Upper lobe of right lung (tissue), 1 donor: ENCODE measurements around the gene KLHL10. TPM values are rescaled to one million over a fixed set of nuclear protein-coding genes. Genes with fewer than 3 reads are reported as not detected.

Source experiments
- ATAC-seq: fragments of 200-7000 bp; cut with Tn5 transposase; one replicate; pipeline ENCODE4 v1.9.1; 2020; ENCODE audit warnings: mild to moderate bottlenecking, moderate library complexity
- DNase-seq: peaks from one replicate; pipeline ENCODE4 v3.0.0-alpha.2; 2020
- H3K27ac ChIP-seq: fragments of 200-600 bp; one replicate; pipeline ENCODE4 v1.8.0; 2022
- H3K27me3 ChIP-seq: fragments of 200-600 bp; one replicate; pipeline ENCODE4 v1.8.0; 2022; ENCODE audit warnings: mild to moderate bottlenecking
- H3K36me3 ChIP-seq: fragments of 200-600 bp; one replicate; pipeline ENCODE4 v1.8.0; 2022
- H3K4me1 ChIP-seq: fragments of 200-600 bp; one replicate; pipeline ENCODE4 v1.8.0; 2022
- H3K4me3 ChIP-seq: fragments of 200-600 bp; one replicate; pipeline ENCODE4 v1.8.0; 2022; ENCODE audit warnings: mild to moderate bottlenecking
- H3K9me3 ChIP-seq: fragments of 200-600 bp; one replicate; pipeline ENCODE4 v1.8.0; 2022
- intact Hi-C: fragments of 100-400 bp; cut with DNase I; formaldehyde crosslinking; loops from one replicate; pipeline ENCODE4 v1.11.0; 2022
- total RNA-seq: library from RNA; stranded (reverse); fragmentation: NEBNext Ultra II Directional; extraction: Animal tissue kit (Norgen Biotek cat#: 25700); gene quantifications from one replicate; pipeline ENCODE4 v1.2.1, GENCODE V29; 2021
- TF ChIP-seq, protein P1 (sequence below): fragments of 200-600 bp; IDR thresholded peaks from one replicate; pipeline ENCODE4 v1.8.0; 2022; ENCODE audit warnings: antibody characterized with exemption
- donor health status: DM: no; HTN: yes; CAD: no; lungs with severe emphysema.

KLHL10 gene
- total RNA-seq, 1 donor from 2014 or later = 0.29 TPM

DNA sequence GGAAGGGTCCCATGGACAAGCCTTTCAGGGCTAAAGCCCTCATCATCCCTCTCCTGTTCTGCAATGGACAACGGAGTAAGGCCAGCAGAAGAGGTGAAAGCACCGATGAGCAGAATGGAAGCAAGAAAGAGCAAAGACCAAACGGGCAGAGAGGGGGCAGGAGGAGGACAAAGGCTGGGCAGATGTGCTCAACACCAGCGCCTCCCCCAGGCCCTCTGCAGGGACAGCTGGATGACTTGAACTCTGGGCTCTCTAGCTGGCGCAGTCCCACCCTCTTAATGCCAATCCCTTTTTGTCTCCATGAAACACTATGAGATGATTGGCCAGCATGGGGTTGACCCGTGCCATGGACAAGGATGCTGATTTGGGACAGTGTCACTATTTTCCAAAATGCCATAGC lies 59.1 kb downstream of the KLHL10 start:
- no peak for DNase-seq
- peaks cover 4% of the 10 kb centered on the region for H3K4me1 ChIP-seq
- no peak for ATAC-seq
- TF ChIP-seq, protein P1, sequence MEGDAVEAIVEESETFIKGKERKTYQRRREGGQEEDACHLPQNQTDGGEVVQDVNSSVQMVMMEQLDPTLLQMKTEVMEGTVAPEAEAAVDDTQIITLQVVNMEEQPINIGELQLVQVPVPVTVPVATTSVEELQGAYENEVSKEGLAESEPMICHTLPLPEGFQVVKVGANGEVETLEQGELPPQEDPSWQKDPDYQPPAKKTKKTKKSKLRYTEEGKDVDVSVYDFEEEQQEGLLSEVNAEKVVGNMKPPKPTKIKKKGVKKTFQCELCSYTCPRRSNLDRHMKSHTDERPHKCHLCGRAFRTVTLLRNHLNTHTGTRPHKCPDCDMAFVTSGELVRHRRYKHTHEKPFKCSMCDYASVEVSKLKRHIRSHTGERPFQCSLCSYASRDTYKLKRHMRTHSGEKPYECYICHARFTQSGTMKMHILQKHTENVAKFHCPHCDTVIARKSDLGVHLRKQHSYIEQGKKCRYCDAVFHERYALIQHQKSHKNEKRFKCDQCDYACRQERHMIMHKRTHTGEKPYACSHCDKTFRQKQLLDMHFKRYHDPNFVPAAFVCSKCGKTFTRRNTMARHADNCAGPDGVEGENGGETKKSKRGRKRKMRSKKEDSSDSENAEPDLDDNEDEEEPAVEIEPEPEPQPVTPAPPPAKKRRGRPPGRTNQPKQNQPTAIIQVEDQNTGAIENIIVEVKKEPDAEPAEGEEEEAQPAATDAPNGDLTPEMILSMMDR = no peak
- H3K4me3 ChIP-seq = no peak overlapping the region
- intact Hi-C loops = no loop called here
- H3K36me3 ChIP-seq = peaks cover 97% of the 10 kb centered on the region
- no peak overlapping the region for H3K27ac ChIP-seq
- H3K9me3 ChIP-seq = no peaks in the 10 kb centered on the region
- no peaks in the 10 kb centered on the region for H3K27me3 ChIP-seq

Other genes starting within 250 kb of the KLHL10 start
- not detected for gene KRT16, start 225.1 kb upstream of the KLHL10 start, total RNA-seq
- 5.9 TPM for gene KRT17, start 213.2 kb upstream of the KLHL10 start, total RNA-seq
- 974 TPM for gene EIF1, start 148.9 kb upstream of the KLHL10 start, total RNA-seq
- not detected for gene GAST, start 125.5 kb upstream of the KLHL10 start, total RNA-seq
- gene HAP1, start 103.2 kb upstream of the KLHL10 start, total RNA-seq = 0.58 TPM
- gene JUP, start 51.1 kb upstream of the KLHL10 start, total RNA-seq = 109 TPM
- 9.5 TPM for gene P3H4, start 25.9 kb upstream of the KLHL10 start, total RNA-seq
- gene FKBP10, start 24.8 kb upstream of the KLHL10 start, total RNA-seq = 34.5 TPM
- gene NT5C3B, start 1.6 kb upstream of the KLHL10 start, total RNA-seq = 36.5 TPM
- gene KLHL11, start 27.6 kb downstream of the KLHL10 start, total RNA-seq = 12.6 TPM
- gene ACLY, start 81.1 kb downstream of the KLHL10 start, total RNA-seq = 112 TPM
- gene ODAD4, start 92.8 kb downstream of the KLHL10 start, total RNA-seq = 1.0 TPM
- gene CNP, start 129.0 kb downstream of the KLHL10 start, total RNA-seq = 51.1 TPM
- gene DNAJC7, start 179.6 kb downstream of the KLHL10 start, total RNA-seq = 75.9 TPM
- 28.8 TPM for gene NKIRAS2, start 182.3 kb downstream of the KLHL10 start, total RNA-seq
- gene C17orf113, start 212.8 kb downstream of the KLHL10 start, total RNA-seq = 0.72 TPM